Measurements from ENCODE around the gene KLHDC7A.

Gene KLHDC7A

DNA sequence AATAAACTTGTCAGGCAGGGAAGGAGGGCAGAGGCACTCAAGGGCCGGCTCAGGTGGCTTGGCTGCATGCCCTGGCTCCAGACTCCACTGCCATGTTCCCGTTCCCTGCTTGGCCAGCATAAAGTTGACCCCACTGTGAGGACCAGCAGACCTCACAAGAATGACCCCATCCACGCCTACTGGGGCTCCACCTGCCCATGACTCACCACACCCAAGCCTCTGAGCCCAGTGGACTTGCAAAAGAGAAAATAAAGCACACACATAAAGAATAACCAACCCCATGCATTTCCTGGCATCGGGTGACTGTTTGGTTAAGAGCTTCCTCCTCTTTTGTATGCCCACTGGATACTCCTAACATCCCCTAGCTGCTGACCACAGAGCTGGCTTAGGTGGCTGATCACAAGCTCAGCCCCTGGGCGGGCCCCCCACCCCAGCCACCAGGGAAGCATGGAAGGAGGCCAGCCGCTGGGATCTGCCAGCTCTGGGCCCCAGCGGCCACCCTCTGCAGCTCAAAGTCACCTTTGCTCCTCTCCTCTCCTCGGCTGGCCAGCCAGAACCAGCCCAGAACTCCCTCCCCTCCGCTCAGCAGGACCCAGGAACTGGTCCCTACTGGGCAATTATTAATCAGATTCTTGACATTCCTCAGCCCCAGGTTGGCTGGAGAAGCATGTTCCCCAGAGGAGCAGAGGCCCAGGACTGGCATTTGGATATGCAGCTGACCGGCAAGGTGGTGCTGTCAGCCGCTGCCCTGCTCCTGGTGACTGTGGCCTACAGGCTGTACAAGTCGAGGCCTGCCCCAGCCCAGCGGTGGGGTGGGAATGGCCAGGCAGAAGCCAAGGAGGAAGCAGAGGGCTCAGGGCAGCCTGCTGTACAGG lies at the start of gene KLHDC7A:
KLHDC7A (plus strand) TSS at position 616 of the 875 bp plus-strand sequence; CDS start at position 668, 52 bp downstream.
- Histone ChIP-seq H3K27me3 (ENCODE audit: insufficient read depth, poor library complexity, severe bottlenecking) (no peaks in the 10 kb centered on the region), H3K9me3 (ENCODE audit: severe bottlenecking) (no peaks in the 10 kb centered on the region), H3K4me1 (ENCODE audit: insufficient read depth, poor library complexity, severe bottlenecking) (peaks cover 5% of the 10 kb centered on the region), H3K4me3 (ENCODE audit: severe bottlenecking) (no peak within 1 kb of the TSS), H3K36me3 (ENCODE audit: low read depth) (no peaks in the 10 kb centered on the region), H3K27ac (ENCODE audit: poor library complexity, severe bottlenecking) (peak within 1 kb of the TSS; percentile 30)
- DNase-seq (ENCODE audit: low spot score), result no peak
- no peak for TF ChIP-seq CTCF (IDR thresholded peaks at IDR 0.05; ENCODE audit: poor library complexity, severe bottlenecking)
- peak; percentile 75 for ATAC-seq (ENCODE audit: low read depth)

GRCh38 chr1:18434041-18434440 lies 46.7 kb upstream of the KLHDC7A start:
- ATAC-seq (ENCODE audit: low read depth) (no peak), DNase-seq (ENCODE audit: low spot score) (no peak)

DNA sequence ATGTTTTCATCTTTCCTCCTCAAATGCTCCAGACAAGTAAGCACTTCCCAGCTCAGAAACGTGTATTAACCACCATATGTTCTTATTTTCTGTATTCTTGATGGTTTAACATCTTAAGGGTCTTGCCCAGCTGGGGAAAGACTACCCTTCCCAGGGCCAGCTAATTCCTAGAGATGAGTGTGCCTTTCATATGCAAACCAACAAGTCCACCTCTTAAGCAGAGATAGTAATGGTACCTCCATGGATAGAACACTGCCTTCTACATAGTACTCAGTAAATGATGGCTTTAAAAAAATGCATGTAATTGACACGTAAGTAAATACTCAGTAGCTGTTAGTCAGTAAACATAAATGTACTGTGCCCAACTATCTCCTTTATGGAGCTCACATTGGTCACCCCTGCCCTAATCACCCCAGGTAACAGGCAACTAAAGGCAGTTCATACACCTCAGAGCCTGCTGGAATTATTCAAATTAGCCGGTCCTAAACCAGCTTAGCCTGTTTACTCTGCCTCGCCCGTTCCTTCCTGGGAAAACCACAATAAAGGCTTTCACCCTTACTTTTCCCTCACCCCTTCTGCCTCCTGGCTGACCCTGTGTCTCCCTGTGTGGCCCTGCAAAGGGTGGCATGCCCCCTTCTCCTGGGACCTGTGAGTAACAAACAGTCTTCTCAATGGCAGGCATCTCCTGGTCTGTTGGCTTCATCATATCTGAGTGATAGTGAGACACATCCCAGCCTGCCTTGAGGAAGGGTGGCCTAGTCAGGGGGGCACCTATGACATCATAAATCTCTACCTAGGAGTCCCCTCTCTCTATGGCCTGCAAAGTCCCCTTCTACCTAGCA lies 40.1 kb upstream of the KLHDC7A start:
- ATAC-seq (ENCODE audit: low read depth) (no peak), DNase-seq (ENCODE audit: low spot score) (no peak)
- no peaks in the 10 kb centered on the region for H3K36me3 ChIP-seq (ENCODE audit: low read depth)
- no peaks in the 10 kb centered on the region for H3K4me1 ChIP-seq (ENCODE audit: insufficient read depth, poor library complexity, severe bottlenecking)
- H3K9me3 ChIP-seq (ENCODE audit: severe bottlenecking), result no peaks in the 10 kb centered on the region
- H3K27me3 ChIP-seq (ENCODE audit: insufficient read depth, poor library complexity, severe bottlenecking), result peaks cover 29% of the 10 kb centered on the region
- no peak for TF ChIP-seq CTCF (IDR thresholded peaks at IDR 0.05; ENCODE audit: poor library complexity, severe bottlenecking)
- H3K27ac ChIP-seq (ENCODE audit: poor library complexity, severe bottlenecking), result no peak overlapping the region
- no peak overlapping the region for H3K4me3 ChIP-seq (ENCODE audit: severe bottlenecking)

More at GRCh38 chr1:18434041-18434440, 46.7 kb upstream of the KLHDC7A start:
- Histone ChIP-seq H3K27ac (ENCODE audit: poor library complexity, severe bottlenecking) (no peak overlapping the region), H3K36me3 (ENCODE audit: low read depth) (no peaks in the 10 kb centered on the region), H3K4me3 (ENCODE audit: severe bottlenecking) (no peak overlapping the region), H3K4me1 (ENCODE audit: insufficient read depth, poor library complexity, severe bottlenecking) (no peaks in the 10 kb centered on the region), H3K9me3 (ENCODE audit: severe bottlenecking) (no peaks in the 10 kb centered on the region), H3K27me3 (ENCODE audit: insufficient read depth, poor library complexity, severe bottlenecking) (peaks cover 18% of the 10 kb centered on the region)
- TF ChIP-seq CTCF (IDR thresholded peaks at IDR 0.05; ENCODE audit: poor library complexity, severe bottlenecking), result no peak

- no peaks in the 10 kb centered on the region for H3K4me1 ChIP-seq (ENCODE audit: insufficient read depth, poor library complexity, severe bottlenecking)
- no peak overlapping the region for H3K27ac ChIP-seq (ENCODE audit: poor library complexity, severe bottlenecking)
- H3K36me3 ChIP-seq (ENCODE audit: low read depth), result no peaks in the 10 kb centered on the region
- no peak for ATAC-seq (ENCODE audit: low read depth)
- peaks cover 16% of the 10 kb centered on the region for H3K27me3 ChIP-seq (ENCODE audit: insufficient read depth, poor library complexity, severe bottlenecking)
- H3K4me3 ChIP-seq (ENCODE audit: severe bottlenecking), result no peak overlapping the region
- no peak for TF ChIP-seq CTCF (IDR thresholded peaks at IDR 0.05; ENCODE audit: poor library complexity, severe bottlenecking)
- no peak for DNase-seq (ENCODE audit: low spot score)
- no peaks in the 10 kb centered on the region for H3K9me3 ChIP-seq (ENCODE audit: severe bottlenecking)
Measured at GRCh38 chr1:18443587-18444520, 36.9 kb upstream of the KLHDC7A start.

Data from RWPE2 (cell line).